Panc1 (cell line): ENCODE data around the gene PLD1. TPM values are rescaled to one million over a fixed set of nuclear protein-coding genes. Genes with fewer than 3 reads are reported as not detected.

Source experiments
- ATAC-seq: fragments of 200-7000 bp; cut with Tn5 transposase; 2 replicates; pipeline ENCODE4 v1.9.1; 2020; ENCODE audit warnings: mild to moderate bottlenecking, moderate library complexity
- BruUV-seq: library from RNA; stranded (reverse); fragments of 400-500 nt; replicated peaks from 2 replicates; lab custom pipeline; 2021; lab: Mats Ljungman, UMichigan
- CTCF ChIA-PET: fragments of 300-600 bp; sonication (Branson Sonifier 250); formaldehyde crosslinking; loops from one replicate; lab custom pipeline; 2022; ENCODE audit warnings: antibody characterized with exemption; lab: Charles Lee
- POLR2A ChIA-PET: fragments of 300-600 bp; sonication (Branson Sonifier 250); formaldehyde crosslinking; loops from one replicate; lab custom pipeline; 2022; ENCODE audit warnings: antibody characterized with exemption; lab: Charles Lee
- DNase-seq: peaks from one replicate; pipeline ENCODE4 v3.0.0-alpha.2; 2010; ENCODE audit warnings: low read depth, low spot score
- H3K27ac ChIP-seq: 2 replicates; pipeline ENCODE4 v1.5.1; 2011; ENCODE audit warnings: mild to moderate bottlenecking, low read length, inconsistent platforms
- H3K27me3 ChIP-seq: fragments of 200-500 bp; sonication (Bioruptor generic); 2 replicates; pipeline ENCODE4 v1.6.0; 2014; ENCODE audit warnings: low read length, inconsistent platforms; ENCODE audit not compliant: control insufficient read depth, insufficient read depth
- H3K36me3 ChIP-seq: fragments of 200-500 bp; sonication (Bioruptor generic); 2 replicates; pipeline ENCODE4 v1.5.1; 2014; ENCODE audit warnings: inconsistent platforms, mild to moderate bottlenecking, low read length, moderate library complexity; ENCODE audit not compliant: control insufficient read depth, insufficient read depth
- H3K4me1 ChIP-seq: 2 replicates; pipeline ENCODE4 v1.5.1; 2011; ENCODE audit warnings: inconsistent platforms, mild to moderate bottlenecking, low read length, moderate library complexity; ENCODE audit not compliant: control insufficient read depth, insufficient read depth
- H3K4me3 ChIP-seq, 2 experiments: 2 replicates each; pipeline ENCODE4 v1.5.1; 2011 to 2012; ENCODE audit warnings: low read depth in 2 of 2, low read length in 2 of 2, mild to moderate bottlenecking in 2 of 2, inconsistent platforms in 1 of 2, moderate library complexity in 1 of 2
- H3K9me3 ChIP-seq: fragments of 200-500 bp; sonication (Bioruptor generic); 2 replicates; pipeline ENCODE4 v1.5.1; 2014; ENCODE audit warnings: low read depth, mild to moderate bottlenecking, inconsistent platforms, low read length, moderate library complexity; ENCODE audit not compliant: control insufficient read depth, insufficient read depth
- POLR2AphosphoS5 ChIP-seq: IDR thresholded peaks from 2 replicates; pipeline ENCODE4 v1.6.1; 2012; ENCODE audit warnings: mild to moderate bottlenecking, low read depth, low read length, moderate library complexity
- SIN3A ChIP-seq: IDR thresholded peaks from 2 replicates; pipeline ENCODE4 v1.6.1; 2012; ENCODE audit warnings: low read depth, mild to moderate bottlenecking, low read length, moderate library complexity, borderline replicate concordance; ENCODE audit not compliant: insufficient read depth
- TCF7L2 ChIP-seq: IDR thresholded peaks from 2 replicates; pipeline ENCODE4 v1.6.1; 2011; ENCODE audit warnings: mild to moderate bottlenecking, low read depth, low read length, inconsistent platforms
- in situ Hi-C: cut with HindIII; loops from 2 replicates; pipeline ENCODE4 v1.10.0; 2016; ENCODE audit warnings: low sequenced_read_pairs, low pct_unique_long_range_greater_than_20kb
- intact Hi-C: fragments of 100-400 bp; cut with micrococcal nuclease; formaldehyde crosslinking; loops from one replicate; pipeline ENCODE4 v1.10.0; 2022; ENCODE audit not compliant: unreplicated experiment
- total RNA-seq: library from RNA; stranded (reverse); gene quantifications from one replicate; pipeline ENCODE4 v1.2.1, GENCODE V29; 2021; ENCODE audit not compliant: unreplicated experiment
- TF ChIP-seq, protein P1 (sequence below): fragments of 450-650 bp; IDR thresholded peaks from 2 replicates; pipeline ENCODE4 v1.5.1; 2017; ENCODE audit warnings: mild to moderate bottlenecking
- TF ChIP-seq, protein P2 (sequence below), 2 experiments: IDR thresholded peaks; 2 replicates each; pipeline ENCODE4 v1.6.1; 2011 to 2012; ENCODE audit warnings: low read depth in 2 of 2, control low read depth in 1 of 2, low read length in 1 of 2, mild to moderate bottlenecking in 1 of 2, moderate library complexity in 1 of 2; ENCODE audit not compliant: insufficient read depth in 1 of 2

Gene PLD1
- total RNA-seq, 1 experiment from 2014 or later = 20.6 TPM

DNA sequence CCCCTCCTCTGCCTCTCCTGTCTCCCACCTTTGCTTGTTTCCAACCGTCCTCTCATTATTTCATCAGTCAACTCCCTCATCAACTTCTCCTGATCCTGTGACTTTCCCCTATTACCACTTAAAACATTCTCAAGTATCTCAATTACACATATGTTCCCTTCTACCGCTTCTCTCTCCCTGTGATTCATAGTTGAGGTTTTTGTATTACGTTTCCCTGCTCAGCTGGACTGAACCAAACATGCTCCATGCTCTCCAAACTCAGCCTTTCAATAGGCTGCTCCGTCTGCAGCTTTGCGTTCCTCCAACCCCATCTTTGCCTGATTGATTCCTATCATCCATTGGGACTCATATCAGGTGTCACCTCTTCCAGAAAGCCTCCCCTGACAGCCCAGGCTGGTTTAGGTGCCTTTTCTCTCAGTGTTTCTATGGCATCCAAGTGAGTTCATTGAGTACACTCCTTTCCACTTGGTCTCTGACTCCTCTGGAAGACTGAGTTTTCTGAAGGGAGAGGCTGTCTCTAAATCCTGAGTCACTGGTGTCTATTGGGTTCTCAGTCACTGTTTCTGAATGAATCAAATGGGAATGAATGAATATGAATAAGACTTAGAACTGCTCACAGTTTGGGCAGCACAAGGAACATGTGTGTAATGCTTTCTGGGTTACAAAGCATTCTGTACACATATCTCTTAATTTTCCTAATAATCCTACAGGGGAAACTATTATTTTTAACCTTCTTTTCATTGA is 56.4 kb downstream of the PLD1 start:
- H3K4me3 ChIP-seq = no peak overlapping the region
- ChIA-PET POLR2A (no interaction called here), CTCF (no interaction called here)
- H3K9me3 ChIP-seq = no peaks in the 10 kb centered on the region
- DNase-seq (no peak), ATAC-seq (no peak)
- H3K27me3 ChIP-seq = no peaks in the 10 kb centered on the region
- H3K36me3 ChIP-seq = no peaks in the 10 kb centered on the region
- no peak for TF ChIP-seq SIN3A
- TF ChIP-seq, protein P1, sequence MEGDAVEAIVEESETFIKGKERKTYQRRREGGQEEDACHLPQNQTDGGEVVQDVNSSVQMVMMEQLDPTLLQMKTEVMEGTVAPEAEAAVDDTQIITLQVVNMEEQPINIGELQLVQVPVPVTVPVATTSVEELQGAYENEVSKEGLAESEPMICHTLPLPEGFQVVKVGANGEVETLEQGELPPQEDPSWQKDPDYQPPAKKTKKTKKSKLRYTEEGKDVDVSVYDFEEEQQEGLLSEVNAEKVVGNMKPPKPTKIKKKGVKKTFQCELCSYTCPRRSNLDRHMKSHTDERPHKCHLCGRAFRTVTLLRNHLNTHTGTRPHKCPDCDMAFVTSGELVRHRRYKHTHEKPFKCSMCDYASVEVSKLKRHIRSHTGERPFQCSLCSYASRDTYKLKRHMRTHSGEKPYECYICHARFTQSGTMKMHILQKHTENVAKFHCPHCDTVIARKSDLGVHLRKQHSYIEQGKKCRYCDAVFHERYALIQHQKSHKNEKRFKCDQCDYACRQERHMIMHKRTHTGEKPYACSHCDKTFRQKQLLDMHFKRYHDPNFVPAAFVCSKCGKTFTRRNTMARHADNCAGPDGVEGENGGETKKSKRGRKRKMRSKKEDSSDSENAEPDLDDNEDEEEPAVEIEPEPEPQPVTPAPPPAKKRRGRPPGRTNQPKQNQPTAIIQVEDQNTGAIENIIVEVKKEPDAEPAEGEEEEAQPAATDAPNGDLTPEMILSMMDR = no peak
- TF ChIP-seq POLR2AphosphoS5 = no peak
- TF ChIP-seq, protein P2, sequence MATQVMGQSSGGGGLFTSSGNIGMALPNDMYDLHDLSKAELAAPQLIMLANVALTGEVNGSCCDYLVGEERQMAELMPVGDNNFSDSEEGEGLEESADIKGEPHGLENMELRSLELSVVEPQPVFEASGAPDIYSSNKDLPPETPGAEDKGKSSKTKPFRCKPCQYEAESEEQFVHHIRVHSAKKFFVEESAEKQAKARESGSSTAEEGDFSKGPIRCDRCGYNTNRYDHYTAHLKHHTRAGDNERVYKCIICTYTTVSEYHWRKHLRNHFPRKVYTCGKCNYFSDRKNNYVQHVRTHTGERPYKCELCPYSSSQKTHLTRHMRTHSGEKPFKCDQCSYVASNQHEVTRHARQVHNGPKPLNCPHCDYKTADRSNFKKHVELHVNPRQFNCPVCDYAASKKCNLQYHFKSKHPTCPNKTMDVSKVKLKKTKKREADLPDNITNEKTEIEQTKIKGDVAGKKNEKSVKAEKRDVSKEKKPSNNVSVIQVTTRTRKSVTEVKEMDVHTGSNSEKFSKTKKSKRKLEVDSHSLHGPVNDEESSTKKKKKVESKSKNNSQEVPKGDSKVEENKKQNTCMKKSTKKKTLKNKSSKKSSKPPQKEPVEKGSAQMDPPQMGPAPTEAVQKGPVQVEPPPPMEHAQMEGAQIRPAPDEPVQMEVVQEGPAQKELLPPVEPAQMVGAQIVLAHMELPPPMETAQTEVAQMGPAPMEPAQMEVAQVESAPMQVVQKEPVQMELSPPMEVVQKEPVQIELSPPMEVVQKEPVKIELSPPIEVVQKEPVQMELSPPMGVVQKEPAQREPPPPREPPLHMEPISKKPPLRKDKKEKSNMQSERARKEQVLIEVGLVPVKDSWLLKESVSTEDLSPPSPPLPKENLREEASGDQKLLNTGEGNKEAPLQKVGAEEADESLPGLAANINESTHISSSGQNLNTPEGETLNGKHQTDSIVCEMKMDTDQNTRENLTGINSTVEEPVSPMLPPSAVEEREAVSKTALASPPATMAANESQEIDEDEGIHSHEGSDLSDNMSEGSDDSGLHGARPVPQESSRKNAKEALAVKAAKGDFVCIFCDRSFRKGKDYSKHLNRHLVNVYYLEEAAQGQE (IDR thresholded peaks at IDR 0.05; ENCODE audit: insufficient read depth in 1 of 2, low read depth in 2 of 2, low read length in 1 of 2) = no peak
- TF ChIP-seq TCF7L2 = no peak
- H3K4me1 ChIP-seq = no peaks in the 10 kb centered on the region
- no TSS peak for BruUV-seq
- intact Hi-C loops (no loop called here), in situ Hi-C loops (no loop called here)
- H3K27ac ChIP-seq = no peak overlapping the region

DNA sequence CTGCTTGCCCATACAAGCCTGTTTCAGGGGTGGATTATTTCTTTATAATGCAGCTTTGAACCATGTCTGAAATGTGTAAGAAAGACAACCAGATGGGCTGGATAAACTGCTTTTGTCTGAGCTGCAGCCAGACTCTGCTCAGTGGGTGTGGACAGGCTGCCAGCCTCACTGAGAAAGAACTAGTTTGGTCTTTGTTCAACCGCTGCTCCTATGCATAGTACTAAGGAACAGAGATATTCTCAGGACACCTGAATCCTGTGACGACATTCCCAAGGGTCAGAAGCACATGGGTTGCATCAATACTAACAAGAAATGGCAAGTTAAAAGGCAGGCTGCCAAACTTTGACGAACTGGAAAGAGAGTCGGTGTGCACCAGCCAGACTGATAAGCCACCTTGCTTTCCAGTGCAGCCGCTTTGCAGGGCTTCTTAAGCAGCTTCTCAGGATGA is 57.2 kb downstream of the PLD1 start:
- ChIA-PET POLR2A (no interaction called here), CTCF (no interaction called here)
- no peaks in the 10 kb centered on the region for H3K9me3 ChIP-seq
- in situ Hi-C loops = no loop called here
- no peak overlapping the region for H3K27ac ChIP-seq
- H3K27me3 ChIP-seq = no peaks in the 10 kb centered on the region
- DNase-seq (no peak), ATAC-seq (peak; percentile 73)
- BruUV-seq = no TSS peak
- intact Hi-C loops = no loop called here
- no peak overlapping the region for H3K4me3 ChIP-seq
- no peaks in the 10 kb centered on the region for H3K4me1 ChIP-seq
- TF ChIP-seq TCF7L2 = no peak
- TF ChIP-seq POLR2AphosphoS5 = no peak
- TF ChIP-seq, protein P1 = no peak
- H3K36me3 ChIP-seq = no peaks in the 10 kb centered on the region
